ENCODE data around the gene CASQ1. TPM values are rescaled to one million over a fixed set of nuclear protein-coding genes. Genes with fewer than 3 reads are reported as not detected.

CASQ1 gene
- polyA plus RNA-seq, 1 experiment: 1.5 TPM

- H3K27me3 ChIP-seq (ENCODE audit: control insufficient read depth, insufficient read depth, low read length): no peaks in the 10 kb centered on the region
- peaks cover 32% of the 10 kb centered on the region for H3K36me3 ChIP-seq (ENCODE audit: control insufficient read depth, insufficient read depth, low read length)
- ChIA-PET CTCF (interaction anchor here (1.0 to 5.0 kb wide), 26 partner anchors 9 to 155 kb away, joined by 3 to 113 read pairs (median 12); partner anchors contain the start of genes CASQ1, DCAF8 and IGSF8), POLR2A (no interaction called here)
- no peak overlapping the region for H3K4me3 ChIP-seq (ENCODE audit: low read depth, low read length)
- TF ChIP-seq, protein P1, sequence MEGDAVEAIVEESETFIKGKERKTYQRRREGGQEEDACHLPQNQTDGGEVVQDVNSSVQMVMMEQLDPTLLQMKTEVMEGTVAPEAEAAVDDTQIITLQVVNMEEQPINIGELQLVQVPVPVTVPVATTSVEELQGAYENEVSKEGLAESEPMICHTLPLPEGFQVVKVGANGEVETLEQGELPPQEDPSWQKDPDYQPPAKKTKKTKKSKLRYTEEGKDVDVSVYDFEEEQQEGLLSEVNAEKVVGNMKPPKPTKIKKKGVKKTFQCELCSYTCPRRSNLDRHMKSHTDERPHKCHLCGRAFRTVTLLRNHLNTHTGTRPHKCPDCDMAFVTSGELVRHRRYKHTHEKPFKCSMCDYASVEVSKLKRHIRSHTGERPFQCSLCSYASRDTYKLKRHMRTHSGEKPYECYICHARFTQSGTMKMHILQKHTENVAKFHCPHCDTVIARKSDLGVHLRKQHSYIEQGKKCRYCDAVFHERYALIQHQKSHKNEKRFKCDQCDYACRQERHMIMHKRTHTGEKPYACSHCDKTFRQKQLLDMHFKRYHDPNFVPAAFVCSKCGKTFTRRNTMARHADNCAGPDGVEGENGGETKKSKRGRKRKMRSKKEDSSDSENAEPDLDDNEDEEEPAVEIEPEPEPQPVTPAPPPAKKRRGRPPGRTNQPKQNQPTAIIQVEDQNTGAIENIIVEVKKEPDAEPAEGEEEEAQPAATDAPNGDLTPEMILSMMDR (IDR thresholded peaks at IDR 0.05; ENCODE audit: insufficient read depth, low read depth, low read length): no peak
- DNase-seq (ENCODE audit: low read depth): no peak
These were observed 29.9 kb downstream of the CASQ1 start for GRCh38 chr1:160220301-160220700.

DNA sequence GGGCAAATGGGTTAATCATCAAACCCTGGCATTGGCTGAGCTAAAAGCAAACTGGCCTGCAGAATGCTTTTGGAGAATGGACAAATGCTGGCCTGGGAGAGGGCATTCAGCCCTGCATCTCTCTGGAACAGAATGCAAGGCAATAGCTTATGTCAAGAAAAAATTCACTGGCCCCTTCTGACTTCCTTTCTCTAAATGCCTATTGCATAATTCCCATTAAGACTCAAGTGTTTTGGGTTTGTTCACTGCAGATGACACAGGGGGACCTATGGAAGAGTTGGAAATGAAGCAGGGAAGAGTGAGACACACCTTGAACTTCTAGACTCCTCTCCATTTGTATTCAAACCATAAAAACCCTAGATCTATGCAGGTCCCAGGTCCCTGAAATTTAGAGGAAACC, 30.7 kb downstream of the CASQ1 start:
- DNase-seq (ENCODE audit: low read depth): no peak
- Histone ChIP-seq H3K4me3 (ENCODE audit: low read depth, low read length) (no peak overlapping the region), H3K27me3 (ENCODE audit: control insufficient read depth, insufficient read depth, low read length) (no peaks in the 10 kb centered on the region), H3K36me3 (ENCODE audit: control insufficient read depth, insufficient read depth, low read length) (peaks cover 27% of the 10 kb centered on the region)
- TF ChIP-seq, protein P1 (IDR thresholded peaks at IDR 0.05; ENCODE audit: insufficient read depth, low read depth, low read length): no peak
- CTCF ChIA-PET: interaction anchor here (1.0 to 5.0 kb wide), 17 partner anchors 8 to 155 kb away, joined by 3 to 113 read pairs (median 14); partner anchors contain the start of gene CASQ1
- POLR2A ChIA-PET: interaction anchor here (0.6 kb wide), 1 partner anchor 57 kb away, joined by 3 read pairs; no protein-coding TSS in a partner anchor

DNA sequence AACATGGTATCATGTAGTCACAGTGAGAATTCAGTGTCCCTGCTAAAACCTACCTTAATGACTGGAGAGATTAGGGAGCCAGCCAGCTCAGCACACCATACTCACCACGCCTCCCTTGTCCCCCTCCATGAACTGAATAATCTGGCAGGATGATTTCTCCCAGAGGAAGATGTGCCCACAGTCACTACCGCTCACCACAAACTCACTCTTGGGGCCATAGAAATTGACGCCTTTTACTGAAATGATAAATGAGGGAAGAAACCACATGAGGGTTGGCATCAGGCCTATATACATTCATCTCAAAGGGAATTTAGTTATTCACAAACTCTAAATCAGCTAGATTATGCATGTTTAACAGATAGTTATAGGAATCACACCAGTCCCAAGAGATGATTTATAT, 32.2 kb downstream of the CASQ1 start:
- TF ChIP-seq, protein P1 (IDR thresholded peaks at IDR 0.05; ENCODE audit: insufficient read depth, low read depth, low read length): no peak
- POLR2A ChIA-PET: no interaction called here
- CTCF ChIA-PET: interaction anchor here (0.9 to 4.2 kb wide), 4 partner anchors 10 to 137 kb away, joined by 3 to 23 read pairs (median 5); no protein-coding TSS in a partner anchor
- no peak for DNase-seq (ENCODE audit: low read depth)
- H3K4me3 ChIP-seq (ENCODE audit: low read depth, low read length): no peak overlapping the region
- H3K36me3 ChIP-seq (ENCODE audit: control insufficient read depth, insufficient read depth, low read length): peaks cover 26% of the 10 kb centered on the region
- no peaks in the 10 kb centered on the region for H3K27me3 ChIP-seq (ENCODE audit: control insufficient read depth, insufficient read depth, low read length)

- POLR2A ChIA-PET: no interaction called here
- Histone ChIP-seq H3K36me3 (ENCODE audit: control insufficient read depth, insufficient read depth, low read length) (peaks cover 25% of the 10 kb centered on the region), H3K27me3 (ENCODE audit: control insufficient read depth, insufficient read depth, low read length) (no peaks in the 10 kb centered on the region), H3K4me3 (ENCODE audit: low read depth, low read length) (no peak overlapping the region)
- CTCF ChIA-PET: interaction anchor here (1.5 to 2.4 kb wide), 5 partner anchors 8 to 36 kb away, joined by 3 to 10 read pairs (median 4); no protein-coding TSS in a partner anchor
- no peak for DNase-seq (ENCODE audit: low read depth)
- TF ChIP-seq, protein P1 (IDR thresholded peaks at IDR 0.05; ENCODE audit: insufficient read depth, low read depth, low read length): no peak
These were observed 34.2 kb downstream of the CASQ1 start for GRCh38 chr1:160224606-160225005.

DNA sequence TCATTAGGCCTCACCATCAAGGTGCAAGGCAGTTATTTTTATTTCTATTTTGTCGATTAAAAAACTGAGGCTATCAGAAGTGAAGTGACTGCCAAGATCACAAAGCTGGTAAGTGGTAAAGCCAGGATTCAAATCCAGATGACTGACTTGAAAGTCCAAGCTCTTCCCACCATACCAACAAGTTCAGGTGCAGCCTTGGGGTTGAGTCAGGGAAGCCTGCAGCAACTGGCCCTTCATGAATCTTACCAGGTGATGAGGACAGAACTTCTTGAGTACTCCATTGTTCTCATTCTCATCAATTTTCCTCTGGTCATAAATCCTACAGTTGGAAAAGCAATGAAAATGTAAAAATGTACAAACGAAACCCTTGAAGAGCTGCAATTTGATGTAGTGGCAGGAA, 35.0 kb downstream of the CASQ1 start:
- ChIA-PET CTCF (interaction anchor here (1.2 to 2.4 kb wide), 7 partner anchors 8 to 36 kb away, joined by 3 to 10 read pairs (median 4); no protein-coding TSS in a partner anchor), POLR2A (no interaction called here)
- H3K4me3 ChIP-seq (ENCODE audit: low read depth, low read length): no peak overlapping the region
- no peaks in the 10 kb centered on the region for H3K27me3 ChIP-seq (ENCODE audit: control insufficient read depth, insufficient read depth, low read length)
- peaks cover 25% of the 10 kb centered on the region for H3K36me3 ChIP-seq (ENCODE audit: control insufficient read depth, insufficient read depth, low read length)
- no peak for DNase-seq (ENCODE audit: low read depth)
- TF ChIP-seq, protein P1 (IDR thresholded peaks at IDR 0.05; ENCODE audit: insufficient read depth, low read depth, low read length): no peak

Data from BJ (cell line).